ENCODE results near the gene IL24.
A peak's percentile ranks its signal among the peaks of the same experiment; 100 is the strongest.
"Not testable (repeated sequence)": the region's sequence is repeated elsewhere in the genome, so short reads cannot be mapped to it uniquely, and the experiment has no call there.

IL24 gene

GRCh38 chr1:206905295-206906164 is 8.3 kb downstream of the IL24 start:
- peak; percentile 88 for DNase-seq

GRCh38 chr1:206907304-206907991 is 10.2 kb downstream of the IL24 start:
- no peak for DNase-seq

GRCh38 chr1:206908038-206908437 is 10.8 kb downstream of the IL24 start:
- peak; percentile 74 for DNase-seq

- DNase-seq = peak; percentile 82
These were observed 12.1 kb downstream of the IL24 start for GRCh38 chr1:206909161-206909882.

GRCh38 chr1:206909883-206910318 is 12.7 kb downstream of the IL24 start:
- DNase-seq = no peak

- DNase-seq = no peak
These were observed 13.9 kb downstream of the IL24 start for GRCh38 chr1:206911064-206911663.

GRCh38 chr1:206912445-206913095 is 15.3 kb downstream of the IL24 start:
- peak; percentile 87 for DNase-seq

GRCh38 chr1:206913766-206914537 is 16.7 kb downstream of the IL24 start:
- DNase-seq = no peak

GRCh38 chr1:206915030-206915735 is 17.9 kb downstream of the IL24 start:
- DNase-seq = no peak

GRCh38 chr1:206916000-206916709 is 18.9 kb downstream of the IL24 start:
- no peak for DNase-seq

GRCh38 chr1:206918076-206918475 is 20.8 kb downstream of the IL24 start:
- DNase-seq = no peak

- no peak for DNase-seq
These were observed 24.6 kb downstream of the IL24 start, which contains the start of gene FCMR for GRCh38 chr1:206921772-206922265. TSS of gene FCMR (minus strand) at chr1:206921941. CDS start at chr1:206921854, 87 bp downstream.

GRCh38 chr1:206922524-206922923 is 25.3 kb downstream of the IL24 start:
- DNase-seq = no peak

GRCh38 chr1:206923009-206923960 is 26.0 kb downstream of the IL24 start:
- DNase-seq = no peak

- not testable (repeated sequence) for DNase-seq
These were observed 26.8 kb downstream of the IL24 start for GRCh38 chr1:206923961-206924557.

- DNase-seq = no peak
These were observed 27.4 kb downstream of the IL24 start for GRCh38 chr1:206924592-206925105.

- peak; percentile 66 for DNase-seq
These were observed 28.0 kb downstream of the IL24 start for GRCh38 chr1:206925106-206925736.

- DNase-seq = no peak
These were observed 29.0 kb downstream of the IL24 start for GRCh38 chr1:206926286-206926685.

All from islet precursor cell (in vitro differentiated cells).